Left lung (tissue), 10 donors: ENCODE data around the gene PCGF2. TPM values are rescaled to one million over a fixed set of nuclear protein-coding genes. Genes with fewer than 3 reads are reported as not detected.

Experiments
- ATAC-seq: fragments of 200-7000 bp; cut with Tn5 transposase; one replicate; pipeline ENCODE4 v1.9.1; 2020; ENCODE audit warnings: moderate library complexity
- DNase-seq, 4 donors: peaks; one replicate each; pipeline ENCODE4 v3.0.0-alpha.2; 2013 to 2020
- H3K27ac ChIP-seq, 2 donors: fragments of 200-600 bp; sonication (generic) in 1 of 2; one replicate each; pipeline versions ENCODE4 v1.5.0 to v1.8.0; 2020 to 2021
- H3K27me3 ChIP-seq, 2 donors: fragments of 200-600 bp; sonication (generic) in 1 of 2; one replicate each; pipeline versions ENCODE4 v1.5.0 to v1.8.0; 2020 to 2021
- H3K36me3 ChIP-seq, 2 donors: fragments of 200-600 bp; sonication (generic) in 1 of 2; one replicate each; pipeline versions ENCODE4 v1.5.0 to v1.8.0; 2020 to 2021
- H3K4me1 ChIP-seq, 2 donors: fragments of 200-600 bp; one replicate each; pipeline ENCODE4 v1.8.0; 2021
- H3K4me3 ChIP-seq, 2 donors: fragments of 200-600 bp; sonication (generic) in 1 of 2; one replicate each; pipeline versions ENCODE4 v1.5.0 to v1.8.0; 2020 to 2021; ENCODE audit warnings: mild to moderate bottlenecking in 1 of 2
- H3K9me3 ChIP-seq, 2 donors: fragments of 200-600 bp; sonication (generic) in 1 of 2; one replicate each; pipeline versions ENCODE4 v1.5.0 to v1.8.0; 2020 to 2021
- intact Hi-C, 2 donors: fragments of 100-400 bp; cut with DNase I; formaldehyde crosslinking; loops; one replicate each; pipeline versions ENCODE4 v1.11.2 to v1.14.2; 2022
- polyA plus RNA-seq, 6 donors: library from polyadenylated mRNA; unstranded; fragments of 120-200 nt; gene quantifications; one replicate each; pipeline ENCODE4 v1.2.1, GENCODE V29; 2013; ENCODE audit not compliant: insufficient read length in 6 of 6
- total RNA-seq, 2 donors: library from RNA; stranded (reverse); fragmentation: NEBNext Ultra II Directional; extraction: Animal tissue kit (Norgen Biotek cat#: 25700); gene quantifications; one replicate each; pipeline ENCODE4 v1.2.1, GENCODE V29; 2021
- TF ChIP-seq, protein P1 (sequence below), 2 donors: fragments of 200-600 bp; sonication (generic) in 1 of 2; IDR thresholded peaks; one replicate each; pipeline versions ENCODE4 v1.5.0 to v1.8.0; 2021; ENCODE audit warnings: antibody characterized with exemption in 2 of 2
- donor health status: DM: no; HTN: yes; CAD: no.
- donor health status: DM: no; HTN: no; CAD: no.

The PCGF2 gene
- total and polyA plus RNA-seq, 8 donors, result 40.0 to 102 (median 85.0) TPM

- intact Hi-C loops, result no loop called here
- TF ChIP-seq, protein P1, sequence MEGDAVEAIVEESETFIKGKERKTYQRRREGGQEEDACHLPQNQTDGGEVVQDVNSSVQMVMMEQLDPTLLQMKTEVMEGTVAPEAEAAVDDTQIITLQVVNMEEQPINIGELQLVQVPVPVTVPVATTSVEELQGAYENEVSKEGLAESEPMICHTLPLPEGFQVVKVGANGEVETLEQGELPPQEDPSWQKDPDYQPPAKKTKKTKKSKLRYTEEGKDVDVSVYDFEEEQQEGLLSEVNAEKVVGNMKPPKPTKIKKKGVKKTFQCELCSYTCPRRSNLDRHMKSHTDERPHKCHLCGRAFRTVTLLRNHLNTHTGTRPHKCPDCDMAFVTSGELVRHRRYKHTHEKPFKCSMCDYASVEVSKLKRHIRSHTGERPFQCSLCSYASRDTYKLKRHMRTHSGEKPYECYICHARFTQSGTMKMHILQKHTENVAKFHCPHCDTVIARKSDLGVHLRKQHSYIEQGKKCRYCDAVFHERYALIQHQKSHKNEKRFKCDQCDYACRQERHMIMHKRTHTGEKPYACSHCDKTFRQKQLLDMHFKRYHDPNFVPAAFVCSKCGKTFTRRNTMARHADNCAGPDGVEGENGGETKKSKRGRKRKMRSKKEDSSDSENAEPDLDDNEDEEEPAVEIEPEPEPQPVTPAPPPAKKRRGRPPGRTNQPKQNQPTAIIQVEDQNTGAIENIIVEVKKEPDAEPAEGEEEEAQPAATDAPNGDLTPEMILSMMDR (IDR thresholded peaks at IDR 0.05), result no peak
- no peak for DNase-seq
- Histone ChIP-seq H3K9me3 (no peaks in the 10 kb centered on the region), H3K4me3 (no peak overlapping the region), H3K27ac (no peak overlapping the region), H3K4me1 (peaks cover 2 to 11% of the 10 kb centered on the region in 2 donors), H3K27me3 (no peaks in the 10 kb centered on the region), H3K36me3 (peaks cover 0 to 100% of the 10 kb centered on the region in 2 donors)
- no peak for ATAC-seq
Observed at GRCh38 chr17:38766341-38766740, 18.2 kb upstream of the PCGF2 start.

GRCh38 chr17:38762231-38762630 is 14.1 kb upstream of the PCGF2 start:
- Histone ChIP-seq H3K27ac (no peak overlapping the region), H3K36me3 (peaks cover 0 to 100% of the 10 kb centered on the region in 2 donors), H3K4me3 (no peak overlapping the region), H3K27me3 (no peaks in the 10 kb centered on the region), H3K4me1 (peaks cover 0 to 3% of the 10 kb centered on the region in 2 donors), H3K9me3 (no peaks in the 10 kb centered on the region)
- TF ChIP-seq, protein P1 (IDR thresholded peaks at IDR 0.05), result no peak
- no peak for DNase-seq
- intact Hi-C loops, result no loop called here
- no peak for ATAC-seq

DNA sequence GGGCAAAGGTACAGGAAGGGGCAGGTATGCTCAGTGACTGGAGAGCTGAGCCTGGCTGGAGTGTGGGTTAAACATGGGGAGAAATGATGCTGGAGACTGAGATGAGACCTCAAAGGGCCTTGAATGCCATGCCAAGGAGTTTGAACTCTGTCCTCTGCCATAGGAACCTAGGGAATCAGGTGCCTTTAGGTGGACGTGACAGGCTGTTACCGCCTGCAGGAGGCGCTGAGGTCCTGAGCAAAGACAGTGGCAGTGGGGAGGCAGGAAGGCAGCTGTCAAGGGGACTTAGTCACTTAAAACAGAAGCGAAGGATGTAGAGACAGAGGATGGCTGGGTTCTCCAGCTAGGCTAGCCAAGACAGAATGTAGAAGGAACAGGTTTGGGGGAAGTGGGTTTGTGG is 13.5 kb upstream of the PCGF2 start:
- no peaks in the 10 kb centered on the region for H3K9me3 ChIP-seq
- ATAC-seq (no peak), DNase-seq (no peak)
- TF ChIP-seq, protein P1 (IDR thresholded peaks at IDR 0.05), result no peak
- H3K27me3 ChIP-seq, result no peaks in the 10 kb centered on the region
- peaks cover 0 to 100% of the 10 kb centered on the region in 2 donors for H3K36me3 ChIP-seq
- peaks cover 0 to 3% of the 10 kb centered on the region in 2 donors for H3K4me1 ChIP-seq
- H3K4me3 ChIP-seq, result no peak overlapping the region
- H3K27ac ChIP-seq, result no peak overlapping the region
- intact Hi-C loops, result no loop called here

GRCh38 chr17:38753071-38753506 is 5.0 kb upstream of the PCGF2 start:
- intact Hi-C loops, result no loop called here
- peaks cover 10 to 54% of the 10 kb centered on the region in 2 donors for H3K4me1 ChIP-seq

DNA sequence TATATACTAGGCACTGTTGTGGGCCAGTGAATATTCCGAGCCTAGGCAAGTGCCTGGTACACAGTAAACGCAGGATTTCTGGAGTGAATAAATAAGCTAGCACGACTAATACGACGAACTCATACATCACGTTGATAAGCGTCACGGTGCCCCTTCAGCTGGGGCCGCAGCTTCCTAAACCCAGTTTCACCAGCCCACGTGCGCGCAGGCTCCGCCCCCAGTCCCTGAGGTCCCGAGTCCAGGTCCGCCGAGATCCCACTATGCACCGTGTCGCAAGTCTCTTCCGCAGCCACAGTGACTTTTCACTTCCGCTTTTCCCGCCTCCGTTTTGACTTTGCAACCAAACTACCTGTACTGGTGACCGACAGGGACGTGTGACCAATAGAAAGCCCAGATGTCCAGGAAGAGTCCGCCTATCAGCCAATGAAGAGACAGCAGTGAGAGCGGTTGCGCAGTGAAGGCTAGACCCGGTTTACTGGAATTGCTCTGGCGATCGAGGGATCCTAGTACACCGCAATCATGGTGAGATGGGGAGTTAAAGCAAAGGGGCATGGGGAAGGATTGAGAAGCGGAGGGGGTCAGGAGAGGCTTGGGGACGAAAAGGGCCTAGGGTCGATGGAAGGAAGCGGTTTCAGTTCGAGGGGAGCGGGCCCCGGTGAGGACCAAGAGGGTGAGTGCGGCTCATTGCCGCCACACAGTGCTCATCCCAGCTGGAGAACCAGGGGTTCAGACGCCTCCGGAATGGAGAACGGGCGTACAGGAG is 4.4 kb upstream of the PCGF2 start, which contains the start of gene PSMB3:
PSMB3 (plus strand) TSS at position 434 of the 763 bp plus-strand sequence; CDS start at position 520, 86 bp downstream.
- peaks cover 0 to 37% of the 10 kb centered on the region in 2 donors for H3K36me3 ChIP-seq
- ATAC-seq (peak; percentile 79), DNase-seq (peak; percentile 97 to 99 (median 98))
- TF ChIP-seq, protein P1 (IDR thresholded peaks at IDR 0.05), result peak in 1 of 2 donors; percentile 20
- peak within 1 kb of the TSS; percentile 88 to 90 for H3K27ac ChIP-seq
- H3K4me3 ChIP-seq, result peak within 1 kb of the TSS; percentile 91 to 97
- no peaks in the 10 kb centered on the region for H3K9me3 ChIP-seq
- intact Hi-C loops, result no loop called here
- H3K4me1 ChIP-seq, result peaks cover 10 to 59% of the 10 kb centered on the region in 2 donors
- H3K27me3 ChIP-seq, result peaks cover 0 to 42% of the 10 kb centered on the region in 2 donors

More at GRCh38 chr17:38753071-38753506, 5.0 kb upstream of the PCGF2 start:
- TF ChIP-seq, protein P1 (IDR thresholded peaks at IDR 0.05), result no peak
- peak in 1 of 4 donors; percentile 80 for DNase-seq
- Histone ChIP-seq H3K9me3 (no peaks in the 10 kb centered on the region), H3K36me3 (peaks cover 0 to 43% of the 10 kb centered on the region in 2 donors), H3K27ac (peak overlapping the region; percentile 76 to 90), H3K27me3 (peaks cover 0 to 36% of the 10 kb centered on the region in 2 donors), H3K4me3 (peak overlapping the region; percentile 91 to 97)
- ATAC-seq, result no peak
